ENCODE measurements around the gene AGBL1. TPM values are rescaled to one million over a fixed set of nuclear protein-coding genes. Genes with fewer than 3 reads are reported as not detected.

Gene AGBL1
- total RNA-seq, 1 experiment from 2014 or later: not detected

DNA sequence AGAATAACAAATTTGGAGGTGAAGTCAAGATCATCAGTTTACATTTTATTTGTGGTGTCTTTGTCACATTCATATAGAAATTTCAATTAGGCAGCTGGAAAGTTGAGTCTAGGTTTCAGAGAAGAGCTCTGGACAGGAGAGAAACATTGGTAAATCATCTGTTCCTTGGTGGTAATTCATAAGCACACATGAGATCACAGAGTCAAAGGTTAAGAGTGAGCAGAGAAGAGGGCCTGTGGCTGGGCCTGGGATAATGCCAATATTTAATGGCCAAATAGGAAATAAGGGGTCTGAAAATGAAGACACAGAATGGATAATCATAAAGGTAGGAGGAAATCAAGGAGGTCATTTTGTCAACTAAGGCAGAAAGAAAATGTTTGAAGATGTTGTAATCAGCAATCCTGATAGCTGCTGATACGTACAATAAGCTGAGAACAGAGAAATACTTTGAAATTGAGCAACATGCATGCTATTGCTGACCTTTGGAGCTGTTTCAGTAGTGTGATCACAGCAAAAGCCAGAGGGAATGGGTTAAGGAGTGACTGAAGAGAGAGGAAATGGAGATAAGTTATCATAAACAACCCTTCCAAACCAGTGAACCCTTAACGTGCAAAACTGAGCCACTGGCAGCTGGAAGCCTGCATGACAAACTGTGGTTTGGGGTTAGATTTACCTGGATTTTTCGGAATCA lies 692.8 kb downstream of the AGBL1 start:
- H3K36me3 ChIP-seq (ENCODE audit: control insufficient read depth, insufficient read depth, low read length): no peaks in the 10 kb centered on the region
- TF ChIP-seq, protein P1, sequence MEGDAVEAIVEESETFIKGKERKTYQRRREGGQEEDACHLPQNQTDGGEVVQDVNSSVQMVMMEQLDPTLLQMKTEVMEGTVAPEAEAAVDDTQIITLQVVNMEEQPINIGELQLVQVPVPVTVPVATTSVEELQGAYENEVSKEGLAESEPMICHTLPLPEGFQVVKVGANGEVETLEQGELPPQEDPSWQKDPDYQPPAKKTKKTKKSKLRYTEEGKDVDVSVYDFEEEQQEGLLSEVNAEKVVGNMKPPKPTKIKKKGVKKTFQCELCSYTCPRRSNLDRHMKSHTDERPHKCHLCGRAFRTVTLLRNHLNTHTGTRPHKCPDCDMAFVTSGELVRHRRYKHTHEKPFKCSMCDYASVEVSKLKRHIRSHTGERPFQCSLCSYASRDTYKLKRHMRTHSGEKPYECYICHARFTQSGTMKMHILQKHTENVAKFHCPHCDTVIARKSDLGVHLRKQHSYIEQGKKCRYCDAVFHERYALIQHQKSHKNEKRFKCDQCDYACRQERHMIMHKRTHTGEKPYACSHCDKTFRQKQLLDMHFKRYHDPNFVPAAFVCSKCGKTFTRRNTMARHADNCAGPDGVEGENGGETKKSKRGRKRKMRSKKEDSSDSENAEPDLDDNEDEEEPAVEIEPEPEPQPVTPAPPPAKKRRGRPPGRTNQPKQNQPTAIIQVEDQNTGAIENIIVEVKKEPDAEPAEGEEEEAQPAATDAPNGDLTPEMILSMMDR (IDR thresholded peaks at IDR 0.05; ENCODE audit: insufficient read depth in 1 of 2, low read depth in 1 of 2, low read length in 1 of 2, severe bottlenecking in 1 of 2, unreplicated experiment in 1 of 2): no peak
- Mint-ChIP-seq H3K4me3 (ENCODE audit: unreplicated experiment) (peak overlapping the region; percentile 0), H3K27ac (ENCODE audit: unreplicated experiment) (peak overlapping the region; percentile 45), H3K9me3 (ENCODE audit: unreplicated experiment) (no peaks in the 10 kb centered on the region), H3K36me3 (ENCODE audit: insufficient read depth, unreplicated experiment) (no peaks in the 10 kb centered on the region), H3K27me3 (ENCODE audit: insufficient read depth, unreplicated experiment) (no peaks in the 10 kb centered on the region), H3K4me1 (ENCODE audit: low read depth, unreplicated experiment) (peaks cover 7% of the 10 kb centered on the region)
- H3K4me3 ChIP-seq (ENCODE audit: low read depth, low read length): no peak overlapping the region
- peaks cover 27% of the 10 kb centered on the region for H3K4me1 ChIP-seq
- POLR2A ChIA-PET: no interaction called here
- CTCF ChIA-PET: interaction anchor here (0.6 kb wide), 1 partner anchor 152 kb away, joined by 3 read pairs; no protein-coding TSS in a partner anchor
- peak; percentile 70 to 74 for DNase-seq
- no peaks in the 10 kb centered on the region for H3K27me3 ChIP-seq (replicated peaks; ENCODE audit: control insufficient read depth, insufficient read depth, low read length)
- no TSS peak for BruUV-seq (replicated peaks)
- intact Hi-C loops (cut with micrococcal nuclease; ENCODE audit: unreplicated experiment): loop anchor here (10.0 kb wide), 1 partner anchor 148 kb away; no protein-coding TSS in a partner anchor
- no peaks in the 10 kb centered on the region for H3K9me3 ChIP-seq

DNA sequence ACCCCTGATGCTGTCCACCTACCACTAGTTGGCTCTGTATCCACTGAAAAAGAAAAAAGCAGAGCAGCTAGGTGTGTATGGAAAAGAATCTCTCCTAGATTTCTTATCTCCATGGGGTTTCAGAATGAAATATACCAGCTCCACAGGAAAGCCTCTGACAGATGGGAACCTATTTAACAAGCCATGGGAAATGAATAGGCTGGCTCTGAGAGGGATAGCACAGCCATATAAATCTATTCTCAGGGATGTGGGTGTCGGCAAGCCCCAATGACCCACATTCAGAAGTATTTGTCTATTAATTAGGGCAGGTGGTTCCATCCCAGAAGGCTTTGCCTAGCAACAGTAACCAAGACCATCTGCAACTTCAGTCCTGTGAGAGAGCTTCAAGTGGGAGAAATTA lies 694.1 kb downstream of the AGBL1 start:
- TF ChIP-seq, protein P1 (IDR thresholded peaks at IDR 0.05; ENCODE audit: insufficient read depth in 1 of 2, low read depth in 1 of 2, low read length in 1 of 2, severe bottlenecking in 1 of 2, unreplicated experiment in 1 of 2): no peak

DNA sequence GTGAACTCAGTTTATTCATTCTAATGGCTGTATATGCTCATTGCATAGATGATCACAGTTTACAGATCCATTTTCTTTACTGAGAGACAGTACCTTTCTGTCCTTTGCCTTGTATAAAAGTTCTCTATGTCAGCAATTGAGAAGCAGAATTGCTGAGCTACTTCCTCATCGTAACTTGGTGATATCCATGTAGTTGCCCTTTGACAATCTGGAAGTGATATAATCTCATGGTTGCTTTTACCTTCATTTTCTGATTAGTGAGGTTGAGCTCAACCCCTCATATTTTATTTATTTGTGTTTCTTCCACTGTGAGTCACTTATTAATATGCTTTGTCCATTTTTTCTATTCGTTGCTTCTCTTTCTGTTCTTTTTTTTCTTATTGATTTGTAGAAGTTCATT lies 696.5 kb downstream of the AGBL1 start:
- Mint-ChIP-seq H3K4me1 (ENCODE audit: low read depth, unreplicated experiment) (peaks cover 7% of the 10 kb centered on the region), H3K9me3 (ENCODE audit: unreplicated experiment) (peaks cover 6% of the 10 kb centered on the region), H3K27ac (ENCODE audit: unreplicated experiment) (no peak overlapping the region), H3K36me3 (ENCODE audit: insufficient read depth, unreplicated experiment) (no peaks in the 10 kb centered on the region), H3K4me3 (ENCODE audit: unreplicated experiment) (no peak overlapping the region), H3K27me3 (ENCODE audit: insufficient read depth, unreplicated experiment) (no peaks in the 10 kb centered on the region)
- Histone ChIP-seq H3K4me1 (peaks cover 26% of the 10 kb centered on the region), H3K36me3 (ENCODE audit: control insufficient read depth, insufficient read depth, low read length) (no peaks in the 10 kb centered on the region), H3K9me3 (no peaks in the 10 kb centered on the region), H3K4me3 (ENCODE audit: low read depth, low read length) (no peak overlapping the region), H3K27me3 (replicated peaks; ENCODE audit: control insufficient read depth, insufficient read depth, low read length) (no peaks in the 10 kb centered on the region)
- TF ChIP-seq, protein P1 (IDR thresholded peaks at IDR 0.05; ENCODE audit: insufficient read depth in 1 of 2, low read depth in 1 of 2, low read length in 1 of 2, severe bottlenecking in 1 of 2, unreplicated experiment in 1 of 2): no peak
- no TSS peak for BruUV-seq (replicated peaks)
- CTCF ChIA-PET: no interaction called here
- intact Hi-C loops (cut with micrococcal nuclease; ENCODE audit: unreplicated experiment): loop anchor here (10.0 kb wide), 1 partner anchor 151 kb away; no protein-coding TSS in a partner anchor
- POLR2A ChIA-PET: no interaction called here
- no peak for DNase-seq

More for the DNA sequence above, 694.1 kb downstream of the AGBL1 start:
- Mint-ChIP-seq H3K27me3 (ENCODE audit: insufficient read depth, unreplicated experiment) (no peaks in the 10 kb centered on the region), H3K36me3 (ENCODE audit: insufficient read depth, unreplicated experiment) (no peaks in the 10 kb centered on the region), H3K4me3 (ENCODE audit: unreplicated experiment) (no peak overlapping the region), H3K4me1 (ENCODE audit: low read depth, unreplicated experiment) (peaks cover 7% of the 10 kb centered on the region), H3K9me3 (ENCODE audit: unreplicated experiment) (no peaks in the 10 kb centered on the region), H3K27ac (ENCODE audit: unreplicated experiment) (no peak overlapping the region)
- CTCF ChIA-PET: no interaction called here
- POLR2A ChIA-PET: no interaction called here
- H3K4me3 ChIP-seq (ENCODE audit: low read depth, low read length): no peak overlapping the region
- H3K36me3 ChIP-seq (ENCODE audit: control insufficient read depth, insufficient read depth, low read length): no peaks in the 10 kb centered on the region
- H3K4me1 ChIP-seq: peaks cover 27% of the 10 kb centered on the region
- BruUV-seq (replicated peaks): no TSS peak
- no peak for DNase-seq
- no peaks in the 10 kb centered on the region for H3K27me3 ChIP-seq (replicated peaks; ENCODE audit: control insufficient read depth, insufficient read depth, low read length)
- H3K9me3 ChIP-seq: no peaks in the 10 kb centered on the region
- intact Hi-C loops (cut with micrococcal nuclease; ENCODE audit: unreplicated experiment): loop anchor here (10.0 kb wide), 1 partner anchor 149 kb away; no protein-coding TSS in a partner anchor
